ENCODE results near the gene MBNL1. TPM values are rescaled to one million over a fixed set of nuclear protein-coding genes. Genes with fewer than 3 reads are reported as not detected.
A peak's percentile ranks its signal among the peaks of the same experiment; 100 is the strongest.

The MBNL1 gene
- total RNA-seq, 4 donors from 2014 or later: 346 to 530 (median 397) TPM

DNA sequence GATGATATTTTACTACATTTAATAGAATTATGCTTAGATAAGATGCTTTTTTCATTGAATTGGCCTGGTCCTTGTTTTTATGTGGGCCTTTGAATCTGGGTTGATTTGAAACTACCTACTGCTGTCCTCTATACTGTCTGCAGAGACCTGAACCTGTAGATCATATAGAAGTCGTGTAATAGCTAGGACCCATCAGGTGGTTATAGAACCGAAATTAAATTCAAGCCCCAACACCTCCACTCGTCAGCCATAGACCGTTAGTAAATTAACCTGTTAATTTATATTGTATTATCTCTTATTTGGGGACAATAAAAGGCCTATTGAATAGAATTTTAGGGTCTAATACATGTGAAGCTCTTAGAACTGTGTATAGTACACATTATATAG, 108.4 kb downstream of the MBNL1 start:
- DNase-seq (ENCODE audit: low spot score) (no peak), ATAC-seq (ENCODE audit: low FRiP score) (no peak)
- TF ChIP-seq, protein P1, sequence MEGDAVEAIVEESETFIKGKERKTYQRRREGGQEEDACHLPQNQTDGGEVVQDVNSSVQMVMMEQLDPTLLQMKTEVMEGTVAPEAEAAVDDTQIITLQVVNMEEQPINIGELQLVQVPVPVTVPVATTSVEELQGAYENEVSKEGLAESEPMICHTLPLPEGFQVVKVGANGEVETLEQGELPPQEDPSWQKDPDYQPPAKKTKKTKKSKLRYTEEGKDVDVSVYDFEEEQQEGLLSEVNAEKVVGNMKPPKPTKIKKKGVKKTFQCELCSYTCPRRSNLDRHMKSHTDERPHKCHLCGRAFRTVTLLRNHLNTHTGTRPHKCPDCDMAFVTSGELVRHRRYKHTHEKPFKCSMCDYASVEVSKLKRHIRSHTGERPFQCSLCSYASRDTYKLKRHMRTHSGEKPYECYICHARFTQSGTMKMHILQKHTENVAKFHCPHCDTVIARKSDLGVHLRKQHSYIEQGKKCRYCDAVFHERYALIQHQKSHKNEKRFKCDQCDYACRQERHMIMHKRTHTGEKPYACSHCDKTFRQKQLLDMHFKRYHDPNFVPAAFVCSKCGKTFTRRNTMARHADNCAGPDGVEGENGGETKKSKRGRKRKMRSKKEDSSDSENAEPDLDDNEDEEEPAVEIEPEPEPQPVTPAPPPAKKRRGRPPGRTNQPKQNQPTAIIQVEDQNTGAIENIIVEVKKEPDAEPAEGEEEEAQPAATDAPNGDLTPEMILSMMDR (IDR thresholded peaks at IDR 0.05): no peak

DNA sequence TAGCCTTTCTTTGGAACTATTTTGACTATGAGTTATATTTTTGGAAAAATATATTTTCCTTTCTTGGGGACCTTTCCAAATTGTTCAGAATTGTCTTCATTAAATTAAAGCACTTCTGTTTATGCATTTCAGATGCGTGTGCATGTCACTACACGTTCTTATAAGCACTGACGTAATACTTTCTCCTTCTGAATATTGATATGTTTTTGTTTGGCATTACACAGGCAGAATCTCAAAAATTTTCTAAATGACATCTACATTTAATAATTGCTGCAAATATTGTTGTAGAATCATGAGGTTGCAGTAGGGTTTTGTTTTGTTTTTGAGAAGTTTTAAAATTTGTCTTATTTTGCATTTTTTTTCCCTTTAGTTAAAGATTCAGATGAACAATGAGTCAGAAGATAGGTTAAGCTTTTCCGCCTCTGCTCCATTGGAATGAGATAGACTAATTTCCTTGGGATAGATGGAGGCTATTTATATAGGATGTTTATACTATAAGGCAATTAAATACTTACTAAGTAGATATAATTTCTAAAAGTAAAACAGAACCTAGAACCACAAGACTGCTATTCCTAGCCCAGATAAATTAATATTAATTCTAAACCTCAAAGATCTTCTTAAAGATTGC, 110.8 kb downstream of the MBNL1 start:
- no peak for ATAC-seq (ENCODE audit: low FRiP score)
- no peak for DNase-seq (ENCODE audit: low spot score)
- TF ChIP-seq, protein P1 (IDR thresholded peaks at IDR 0.05): no peak

DNA sequence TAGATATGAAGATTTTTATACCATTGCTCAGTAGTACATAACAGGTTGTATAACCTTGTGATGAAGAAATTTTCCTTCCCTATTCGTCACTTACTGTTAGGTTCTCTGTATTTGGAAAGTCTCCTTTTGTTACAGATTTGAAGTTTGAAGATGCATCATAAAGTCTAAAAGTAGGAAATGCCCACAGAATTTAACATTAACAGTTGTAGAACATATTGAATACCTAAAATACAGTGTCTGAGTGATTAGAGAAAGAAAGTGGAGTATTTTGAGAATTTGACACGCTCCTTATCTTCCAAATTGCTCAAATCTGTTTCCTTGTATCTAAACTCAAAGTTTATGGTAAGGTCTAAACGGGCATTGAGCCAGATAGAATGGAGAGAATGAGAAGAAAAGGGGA, 111.3 kb downstream of the MBNL1 start:
- ATAC-seq (ENCODE audit: low FRiP score) (no peak), DNase-seq (ENCODE audit: low spot score) (no peak)
- TF ChIP-seq, protein P1 (IDR thresholded peaks at IDR 0.05): no peak

DNA sequence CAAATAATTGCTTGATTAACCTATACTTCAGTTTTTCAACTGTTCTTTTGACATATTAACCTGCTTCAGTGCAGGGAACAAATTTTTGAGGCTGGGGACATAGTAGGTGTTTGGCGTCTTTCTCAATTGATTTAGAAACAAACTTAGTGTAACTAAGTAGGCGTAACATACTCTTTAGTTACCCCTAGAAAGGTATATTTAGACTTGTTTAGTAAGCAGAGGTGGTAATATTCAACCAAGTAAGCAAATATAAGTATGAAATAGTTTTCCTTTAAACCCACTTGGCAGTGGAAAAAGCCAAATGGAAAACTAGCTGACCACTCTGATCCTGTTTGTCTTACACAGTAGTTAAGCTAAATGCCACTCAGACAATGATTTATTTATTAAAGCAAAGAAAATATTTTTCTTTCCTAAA, 113.2 kb downstream of the MBNL1 start:
- no peak for DNase-seq (ENCODE audit: low spot score)
- ATAC-seq (ENCODE audit: low FRiP score): no peak
- TF ChIP-seq, protein P1 (IDR thresholded peaks at IDR 0.05): no peak

DNA sequence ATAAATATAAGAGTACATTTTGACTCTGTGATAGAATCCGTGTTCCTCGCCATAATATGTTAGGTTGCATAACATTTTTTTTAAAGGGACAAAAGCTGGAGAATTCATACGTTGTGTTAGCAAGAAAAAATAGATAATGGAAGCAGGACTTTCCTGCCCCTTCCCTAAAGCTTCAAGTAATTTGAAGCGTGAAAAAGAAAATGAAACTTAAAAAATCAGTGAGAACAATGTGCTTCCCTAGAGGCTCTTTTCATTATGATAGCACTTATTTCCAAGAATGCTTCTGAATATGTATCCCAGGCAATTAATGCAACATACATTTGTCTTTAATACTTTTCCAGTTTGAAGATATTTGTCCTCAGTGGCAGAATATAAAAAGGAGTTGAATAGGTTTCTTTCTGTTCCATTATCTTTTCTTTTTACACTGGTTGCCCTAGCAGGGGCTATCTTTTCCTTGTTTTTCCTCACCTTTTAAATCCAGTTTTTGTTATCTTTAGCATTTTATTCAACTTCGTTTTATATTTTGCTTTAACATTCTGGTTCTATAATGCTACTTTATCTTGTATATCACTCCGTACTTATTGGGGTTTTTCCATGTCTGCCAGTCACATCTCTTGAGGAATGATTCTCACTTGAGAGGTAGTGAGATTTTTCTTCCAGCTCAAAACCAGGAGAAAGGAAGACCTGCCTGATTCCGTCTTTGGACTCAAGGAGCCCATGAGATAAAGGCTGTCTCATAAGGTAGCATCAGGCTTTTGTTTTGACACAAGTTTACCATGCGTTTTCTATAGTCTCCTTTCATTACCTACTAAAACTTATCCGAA, 113.8 kb downstream of the MBNL1 start:
- TF ChIP-seq, protein P1 (IDR thresholded peaks at IDR 0.05): no peak
- DNase-seq (ENCODE audit: low spot score): no peak
- ATAC-seq (ENCODE audit: low FRiP score): no peak

DNA sequence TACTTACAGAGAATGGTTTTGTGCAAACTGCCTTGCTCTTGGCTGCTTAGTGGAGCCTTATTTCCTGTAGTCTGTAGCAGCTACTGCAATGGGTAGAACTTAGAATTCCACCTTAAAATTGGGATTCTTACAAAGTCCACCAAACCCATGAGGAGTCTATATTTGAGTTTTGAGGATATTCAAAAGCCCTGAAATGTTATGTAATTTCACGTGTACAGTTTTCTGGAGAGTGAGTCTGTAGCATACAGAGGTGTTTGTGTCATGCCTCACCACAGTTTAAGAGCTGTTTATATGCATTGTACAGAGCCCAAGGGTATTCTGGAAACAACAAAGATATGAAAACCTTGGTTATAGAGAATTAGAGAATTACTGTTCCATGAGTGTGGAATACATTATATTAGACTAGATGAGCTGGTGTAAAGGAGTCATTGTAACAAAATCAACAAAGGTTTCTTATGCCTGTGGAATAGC, 114.4 kb downstream of the MBNL1 start:
- TF ChIP-seq, protein P1 (IDR thresholded peaks at IDR 0.05): no peak
- ATAC-seq (ENCODE audit: low FRiP score) (peak; percentile 6), DNase-seq (ENCODE audit: low spot score) (no peak)
